GM10248 (cell line): Measurements from ENCODE around the gene RAB22A.
A peak's percentile ranks its signal among the peaks of the same experiment; 100 is the strongest.

Experiments used
- CTCF ChIA-PET: fragments of 300-600 bp; sonication (Branson Sonifier 250); formaldehyde crosslinking; extraction: SDS; loops from one replicate; lab custom pipeline; 2021; ENCODE audit warnings: antibody characterized with exemption; lab: Yijun Ruan, JAX
- POLR2A ChIA-PET: fragments of 350-650 bp; sonication (Branson Sonifier 250); formaldehyde crosslinking; extraction: SDS; loops from one replicate; lab custom pipeline; 2020; ENCODE audit warnings: antibody characterized with exemption; lab: Yijun Ruan, JAX
- DNase-seq: peaks from one replicate; pipeline ENCODE4 v3.0.0; 2012; ENCODE audit errors: extremely low spot score
- CTCF ChIP-seq: IDR thresholded peaks from 2 replicates; pipeline ENCODE4 v1.5.1; 2012; ENCODE audit warnings: mild to moderate bottlenecking, low read depth; ENCODE audit errors: extremely low read depth, missing control alignments, control extremely low read depth

The RAB22A gene

GRCh38 chr20:58384821-58385220 lies 75.3 kb downstream of the RAB22A start:
- ChIA-PET CTCF (interaction anchor here (1.0 kb wide), 2 partner anchors 24 to 33 kb away, joined by 3 to 6 read pairs; no protein-coding TSS in a partner anchor), POLR2A (no interaction called here)
- no peak for TF ChIP-seq CTCF
- no peak for DNase-seq

GRCh38 chr20:58388028-58388601 lies 78.6 kb downstream of the RAB22A start:
- ChIA-PET CTCF (interaction anchor here (0.7 to 1.4 kb wide), 2 partner anchors 27 to 31 kb away, joined by 3 to 4 read pairs; no protein-coding TSS in a partner anchor), POLR2A (interaction anchor here (1.0 to 1.1 kb wide), 2 partner anchors 17 to 264 kb away, joined by 6 to 9 read pairs; no protein-coding TSS in a partner anchor)
- no peak for DNase-seq
- TF ChIP-seq CTCF, result no peak

GRCh38 chr20:58388882-58389323 lies 79.4 kb downstream of the RAB22A start, which contains the start of gene VAPB:
TSS of gene VAPB (plus strand) at chr20:58389229. CDS start at chr20:58389460, 231 bp downstream.
- ChIA-PET POLR2A (interaction anchor here (0.6 to 1.1 kb wide), 8 partner anchors 14 to 590 kb away, joined by 3 to 9 read pairs (median 4); no protein-coding TSS in a partner anchor), CTCF (interaction anchor here (0.7 to 1.1 kb wide), 6 partner anchors 18 to 152 kb away, joined by 3 to 4 read pairs (median 3); no protein-coding TSS in a partner anchor)
- DNase-seq, result peak; percentile 96
- TF ChIP-seq CTCF, result no peak

- TF ChIP-seq CTCF, result no peak
- ChIA-PET POLR2A (interaction anchor here (0.7 to 1.1 kb wide), 7 partner anchors 13 to 262 kb away, joined by 3 to 9 read pairs (median 4); no protein-coding TSS in a partner anchor), CTCF (interaction anchor here (0.7 to 1.1 kb wide), 4 partner anchors 18 to 152 kb away, joined by 3 to 4 read pairs (median 3); no protein-coding TSS in a partner anchor)
- peak; percentile 35 for DNase-seq
These were observed 79.9 kb downstream of the RAB22A start for GRCh38 chr20:58389324-58389967.

- TF ChIP-seq CTCF, result no peak
- POLR2A ChIA-PET, result no interaction called here
- no peak for DNase-seq
- CTCF ChIA-PET, result interaction anchor here (1.1 kb wide), 2 partner anchors 15 to 17 kb away, joined by 3 to 6 read pairs; no protein-coding TSS in a partner anchor
These were observed 80.6 kb downstream of the RAB22A start for GRCh38 chr20:58389968-58390658.

GRCh38 chr20:58390659-58391035 lies 81.1 kb downstream of the RAB22A start:
- no peak for TF ChIP-seq CTCF
- ChIA-PET POLR2A (no interaction called here), CTCF (interaction anchor here (0.6 to 1.1 kb wide), 2 partner anchors 14 to 200 kb away, joined by 3 to 6 read pairs; no protein-coding TSS in a partner anchor)
- DNase-seq, result no peak
